ENCODE results near the gene MINDY4.

- TF ChIP-seq, protein P1, sequence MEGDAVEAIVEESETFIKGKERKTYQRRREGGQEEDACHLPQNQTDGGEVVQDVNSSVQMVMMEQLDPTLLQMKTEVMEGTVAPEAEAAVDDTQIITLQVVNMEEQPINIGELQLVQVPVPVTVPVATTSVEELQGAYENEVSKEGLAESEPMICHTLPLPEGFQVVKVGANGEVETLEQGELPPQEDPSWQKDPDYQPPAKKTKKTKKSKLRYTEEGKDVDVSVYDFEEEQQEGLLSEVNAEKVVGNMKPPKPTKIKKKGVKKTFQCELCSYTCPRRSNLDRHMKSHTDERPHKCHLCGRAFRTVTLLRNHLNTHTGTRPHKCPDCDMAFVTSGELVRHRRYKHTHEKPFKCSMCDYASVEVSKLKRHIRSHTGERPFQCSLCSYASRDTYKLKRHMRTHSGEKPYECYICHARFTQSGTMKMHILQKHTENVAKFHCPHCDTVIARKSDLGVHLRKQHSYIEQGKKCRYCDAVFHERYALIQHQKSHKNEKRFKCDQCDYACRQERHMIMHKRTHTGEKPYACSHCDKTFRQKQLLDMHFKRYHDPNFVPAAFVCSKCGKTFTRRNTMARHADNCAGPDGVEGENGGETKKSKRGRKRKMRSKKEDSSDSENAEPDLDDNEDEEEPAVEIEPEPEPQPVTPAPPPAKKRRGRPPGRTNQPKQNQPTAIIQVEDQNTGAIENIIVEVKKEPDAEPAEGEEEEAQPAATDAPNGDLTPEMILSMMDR (IDR thresholded peaks at IDR 0.05; ENCODE audit: insufficient read depth, low read depth, low read length) = no peak
- TF ChIP-seq EZH2 (IDR thresholded peaks at IDR 0.05; ENCODE audit: insufficient read depth, low read length) = no peak
These were observed 41.6 kb upstream of the MINDY4 start for GRCh38 chr7:30729642-30730041.
